Smooth muscle cell (in vitro differentiated cells): ENCODE results near the gene ICAM2. TPM values are rescaled to one million over a fixed set of nuclear protein-coding genes. Genes with fewer than 3 reads are reported as not detected.

ENCODE experiments used
- DNase-seq: peaks from one replicate; lab custom pipeline; 2025; ENCODE audit not compliant: unreplicated experiment; lab: John Stamatoyannopoulos, UW
- H2AFZ ChIP-seq: fragments of 200-600 bp; sonication (generic); 2 replicates; pipeline ENCODE4 v1.6.0; 2016; ENCODE audit warnings: antibody characterized with exemption, low read depth, mild to moderate bottlenecking
- H3F3A ChIP-seq: fragments of 200-600 bp; sonication (generic); 2 replicates; pipeline ENCODE4 v1.6.0; 2017; ENCODE audit warnings: antibody characterized with exemption, low read depth
- H3K27ac ChIP-seq: fragments of 200-600 bp; sonication (generic); 2 replicates; pipeline ENCODE4 v1.5.1; 2016; ENCODE audit warnings: low read depth, mild to moderate bottlenecking
- H3K27me3 ChIP-seq: fragments of 200-600 bp; sonication (generic); 2 replicates; pipeline ENCODE4 v1.6.1; 2016; ENCODE audit warnings: low read depth, mild to moderate bottlenecking
- H3K36me3 ChIP-seq: fragments of 200-600 bp; sonication (generic); 2 replicates; pipeline ENCODE4 v1.5.1; 2016; ENCODE audit warnings: low read depth
- H3K4me1 ChIP-seq: fragments of 200-600 bp; sonication (generic); 2 replicates; pipeline ENCODE4 v1.5.1; 2016; ENCODE audit warnings: low read depth
- H3K4me2 ChIP-seq: fragments of 200-600 bp; sonication (generic); 2 replicates; pipeline ENCODE4 v1.6.0; 2016; ENCODE audit warnings: mild to moderate bottlenecking
- H3K4me3 ChIP-seq: fragments of 200-600 bp; sonication (generic); 2 replicates; pipeline ENCODE4 v1.5.1; 2016; ENCODE audit warnings: mild to moderate bottlenecking
- H3K79me2 ChIP-seq: fragments of 200-600 bp; sonication (generic); 2 replicates; pipeline ENCODE4 v1.6.0; 2016; ENCODE audit warnings: low read depth, mild to moderate bottlenecking
- H3K9ac ChIP-seq: fragments of 200-600 bp; sonication (generic); 2 replicates; pipeline ENCODE4 v1.6.0; 2016; ENCODE audit warnings: low read depth
- H3K9me3 ChIP-seq: fragments of 200-600 bp; sonication (generic); replicated peaks from 2 replicates; pipeline ENCODE4 v1.5.1; 2016; ENCODE audit warnings: low read depth
- H4K20me1 ChIP-seq: fragments of 200-600 bp; sonication (generic); 2 replicates; pipeline ENCODE4 v1.6.0; 2016; ENCODE audit warnings: low read depth
- WGBS: methylation state at CpG from one replicate; pipeline ENCODE4 v1.1.7; 2016; ENCODE audit warnings: low lambda C conversion rate; 5-methylcytosine and 5-hydroxymethylcytosine counted together
- polyA plus RNA-seq: library from polyadenylated mRNA; unstranded; fragments of >200 nt; fragmentation: Nextera tagmentation; extraction: Ambion mirVana; gene quantifications from 2 replicates; pipeline ENCODE4 v1.2.1, GENCODE V29; 2016
- total RNA-seq: library from RNA; depleted of rRNA; stranded (reverse); fragments of >200 nt; gene quantifications from 2 replicates; pipeline ENCODE4 v1.2.3, GENCODE V29; 2014
- TF ChIP-seq, protein P1 (sequence below): fragments of 200-600 bp; sonication (generic); IDR thresholded peaks from 2 replicates; pipeline ENCODE4 v1.5.1; 2017; ENCODE audit warnings: borderline replicate concordance, mild to moderate bottlenecking, antibody characterized with exemption; ENCODE audit not compliant: insufficient read depth, poor library complexity, severe bottlenecking

Gene ICAM2
- total and polyA plus RNA-seq, 2 experiments from 2014 or later, result 1.0 TPM; not detected in 1

DNA sequence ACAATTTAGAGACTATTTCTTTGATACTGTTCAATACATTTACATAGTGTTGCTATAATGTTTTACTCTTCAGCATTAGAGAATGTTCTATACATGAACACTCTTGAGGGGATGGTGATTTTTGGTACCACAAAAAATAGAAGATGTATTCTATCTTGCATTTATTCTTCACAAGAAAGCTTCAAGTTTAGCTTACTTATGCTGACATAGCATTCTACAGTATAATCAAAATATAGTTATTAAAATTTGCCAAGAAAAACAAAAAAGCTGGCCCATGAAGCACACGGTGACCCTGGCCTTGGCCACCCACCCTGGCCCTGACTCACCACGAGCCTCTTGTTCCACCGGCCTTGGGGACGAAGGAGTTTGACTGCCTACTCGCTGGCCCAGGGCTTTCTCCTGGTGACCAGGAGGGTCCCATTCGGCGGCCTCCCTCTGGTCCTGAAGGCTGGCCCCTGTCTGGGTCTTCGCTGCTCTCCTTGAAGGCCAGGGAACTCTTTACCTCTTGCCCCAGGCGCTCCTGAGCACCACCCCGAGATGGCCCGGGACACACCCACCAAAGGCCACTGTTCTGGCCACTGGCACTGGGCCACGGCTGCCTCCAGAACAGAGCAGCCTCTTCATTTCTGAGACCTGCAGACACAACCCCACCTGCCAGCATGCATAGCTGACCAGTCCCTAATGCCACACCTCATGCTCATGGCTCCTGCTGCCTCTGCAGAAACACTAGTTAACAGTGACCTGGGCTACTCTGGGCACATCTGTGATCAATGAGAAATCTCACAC lies 22.5 kb upstream of the ICAM2 start:
- Histone ChIP-seq H4K20me1 (no peaks in the 10 kb centered on the region), H3K4me3 (no peak overlapping the region), H3K79me2 (no peaks in the 10 kb centered on the region), H2AFZ (no peak overlapping the region), H3K9me3 (no peaks in the 10 kb centered on the region), H3K4me2 (no peak overlapping the region), H3F3A (no peaks in the 10 kb centered on the region), H3K27ac (no peak overlapping the region), H3K4me1 (no peaks in the 10 kb centered on the region), H3K9ac (no peak overlapping the region), H3K27me3 (no peaks in the 10 kb centered on the region), H3K36me3 (peaks cover 20% of the 10 kb centered on the region)
- 100% methylated on average over 12 of the region's 12 CpGs for WGBS
- TF ChIP-seq, protein P1, sequence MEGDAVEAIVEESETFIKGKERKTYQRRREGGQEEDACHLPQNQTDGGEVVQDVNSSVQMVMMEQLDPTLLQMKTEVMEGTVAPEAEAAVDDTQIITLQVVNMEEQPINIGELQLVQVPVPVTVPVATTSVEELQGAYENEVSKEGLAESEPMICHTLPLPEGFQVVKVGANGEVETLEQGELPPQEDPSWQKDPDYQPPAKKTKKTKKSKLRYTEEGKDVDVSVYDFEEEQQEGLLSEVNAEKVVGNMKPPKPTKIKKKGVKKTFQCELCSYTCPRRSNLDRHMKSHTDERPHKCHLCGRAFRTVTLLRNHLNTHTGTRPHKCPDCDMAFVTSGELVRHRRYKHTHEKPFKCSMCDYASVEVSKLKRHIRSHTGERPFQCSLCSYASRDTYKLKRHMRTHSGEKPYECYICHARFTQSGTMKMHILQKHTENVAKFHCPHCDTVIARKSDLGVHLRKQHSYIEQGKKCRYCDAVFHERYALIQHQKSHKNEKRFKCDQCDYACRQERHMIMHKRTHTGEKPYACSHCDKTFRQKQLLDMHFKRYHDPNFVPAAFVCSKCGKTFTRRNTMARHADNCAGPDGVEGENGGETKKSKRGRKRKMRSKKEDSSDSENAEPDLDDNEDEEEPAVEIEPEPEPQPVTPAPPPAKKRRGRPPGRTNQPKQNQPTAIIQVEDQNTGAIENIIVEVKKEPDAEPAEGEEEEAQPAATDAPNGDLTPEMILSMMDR, result no peak
- DNase-seq, result no peak

DNA sequence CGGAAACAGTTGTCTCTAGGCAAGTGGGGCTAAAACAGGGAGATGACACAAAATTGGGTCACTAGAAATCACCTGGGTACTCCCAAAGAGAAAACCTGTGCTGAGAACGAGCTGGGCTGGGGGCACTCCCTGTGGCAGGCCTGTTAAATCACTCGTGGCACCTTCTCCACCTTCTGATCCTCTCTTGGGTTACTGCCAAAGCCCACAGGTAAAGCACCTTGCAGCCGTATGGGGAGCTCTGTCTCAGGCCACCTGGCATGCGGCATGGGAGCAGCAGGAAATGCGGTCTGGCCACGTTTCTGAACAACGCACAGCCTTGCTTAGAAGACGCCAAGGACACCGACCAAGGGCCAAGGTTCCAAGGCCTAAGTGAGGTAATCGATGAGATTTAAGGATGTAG lies 21.5 kb upstream of the ICAM2 start:
- no peaks in the 10 kb centered on the region for H3K27me3 ChIP-seq
- H2AFZ ChIP-seq, result no peak overlapping the region
- no peaks in the 10 kb centered on the region for H3K4me1 ChIP-seq
- H3K4me2 ChIP-seq, result no peak overlapping the region
- H3K27ac ChIP-seq, result no peak overlapping the region
- no peaks in the 10 kb centered on the region for H3K79me2 ChIP-seq
- no peak overlapping the region for H3K4me3 ChIP-seq
- H3K36me3 ChIP-seq, result peaks cover 13% of the 10 kb centered on the region
- TF ChIP-seq, protein P1, result no peak
- H3K9me3 ChIP-seq, result no peaks in the 10 kb centered on the region
- DNase-seq, result no peak
- no peaks in the 10 kb centered on the region for H3F3A ChIP-seq
- WGBS, result 76% methylated on average over 11 of the region's 11 CpGs
- H3K9ac ChIP-seq, result no peak overlapping the region
- H4K20me1 ChIP-seq, result no peaks in the 10 kb centered on the region

DNA sequence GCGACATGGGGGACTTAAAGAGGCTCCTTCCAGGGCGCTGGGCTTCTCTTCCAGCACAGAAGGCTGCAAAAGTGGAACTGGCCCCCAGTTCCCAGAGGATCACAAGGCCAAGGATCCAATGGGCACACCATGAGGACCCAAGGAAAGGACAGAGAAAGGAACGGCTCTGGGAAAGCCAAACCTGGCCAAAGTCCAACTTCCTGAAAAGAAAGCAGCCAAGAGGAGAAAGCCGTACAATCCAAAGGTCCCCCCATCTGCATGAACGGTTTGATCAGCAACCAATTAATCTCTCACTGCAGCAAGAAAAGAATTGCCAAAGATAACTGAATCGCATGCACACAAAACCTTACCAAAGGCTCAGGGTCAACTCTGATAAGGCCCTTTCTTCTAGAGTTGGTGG lies 19.8 kb upstream of the ICAM2 start:
- Histone ChIP-seq H3K27me3 (no peaks in the 10 kb centered on the region), H3K36me3 (peaks cover under 1% of the 10 kb centered on the region), H4K20me1 (no peaks in the 10 kb centered on the region), H3K4me3 (no peak overlapping the region), H2AFZ (no peak overlapping the region), H3K79me2 (no peaks in the 10 kb centered on the region), H3K27ac (no peak overlapping the region), H3K4me1 (no peaks in the 10 kb centered on the region), H3K9ac (no peak overlapping the region), H3F3A (no peaks in the 10 kb centered on the region), H3K9me3 (no peaks in the 10 kb centered on the region), H3K4me2 (no peak overlapping the region)
- DNase-seq, result no peak
- TF ChIP-seq, protein P1, result no peak
- 94% methylated on average over 6 of the region's 6 CpGs for WGBS

DNA sequence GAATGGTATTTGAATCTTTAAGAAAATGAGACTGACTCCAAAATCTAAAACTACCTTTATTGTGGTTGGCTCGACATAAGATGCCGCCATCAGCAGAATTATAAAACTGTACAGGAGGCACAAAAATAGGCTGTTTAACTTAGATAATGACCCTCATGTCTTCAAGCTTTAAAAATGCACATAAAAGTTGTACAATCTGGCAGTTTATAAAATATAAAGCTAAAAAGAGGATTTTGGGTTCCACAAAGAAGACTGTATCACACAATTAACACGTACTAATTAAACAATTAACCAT lies 18.6 kb upstream of the ICAM2 start:
- H2AFZ ChIP-seq, result no peak overlapping the region
- TF ChIP-seq, protein P1, result no peak
- no peaks in the 10 kb centered on the region for H3K9me3 ChIP-seq
- H3K27ac ChIP-seq, result no peak overlapping the region
- DNase-seq, result no peak
- no peaks in the 10 kb centered on the region for H4K20me1 ChIP-seq
- H3F3A ChIP-seq, result no peaks in the 10 kb centered on the region
- no peaks in the 10 kb centered on the region for H3K27me3 ChIP-seq
- H3K9ac ChIP-seq, result no peak overlapping the region
- H3K79me2 ChIP-seq, result no peaks in the 10 kb centered on the region
- H3K4me3 ChIP-seq, result no peak overlapping the region
- no peaks in the 10 kb centered on the region for H3K4me1 ChIP-seq
- no peaks in the 10 kb centered on the region for H3K36me3 ChIP-seq
- no peak overlapping the region for H3K4me2 ChIP-seq
- WGBS, result 88% methylated on average over 3 of the region's 3 CpGs
